ENCODE results near the gene FEZF2.

The FEZF2 gene

DNA sequence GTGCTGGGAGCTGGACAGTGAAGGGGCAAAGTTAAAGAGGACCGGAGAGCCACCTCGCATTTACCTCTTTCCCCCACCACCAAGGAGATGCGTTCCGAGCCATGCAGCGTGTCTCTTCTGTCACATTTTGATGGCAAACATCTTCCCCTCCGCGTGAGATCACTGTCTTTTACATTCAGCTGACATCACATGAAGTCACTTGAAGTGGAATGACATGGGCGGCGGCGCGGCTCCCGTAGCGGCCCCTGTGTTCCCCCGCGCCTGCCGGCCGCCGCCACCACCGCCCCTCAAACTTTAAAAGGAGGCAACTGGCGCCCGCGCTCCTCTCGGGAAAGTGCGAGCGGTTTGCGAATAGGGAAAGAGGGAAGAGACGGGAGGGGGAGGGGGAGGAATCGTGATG lies at the start of gene FEZF2:
FEZF2 (minus strand) TSS at position 336 of the 400 bp plus-strand sequence. CDS start 682 bp downstream, outside the sequence.
- no peak for DNase-seq

DNA sequence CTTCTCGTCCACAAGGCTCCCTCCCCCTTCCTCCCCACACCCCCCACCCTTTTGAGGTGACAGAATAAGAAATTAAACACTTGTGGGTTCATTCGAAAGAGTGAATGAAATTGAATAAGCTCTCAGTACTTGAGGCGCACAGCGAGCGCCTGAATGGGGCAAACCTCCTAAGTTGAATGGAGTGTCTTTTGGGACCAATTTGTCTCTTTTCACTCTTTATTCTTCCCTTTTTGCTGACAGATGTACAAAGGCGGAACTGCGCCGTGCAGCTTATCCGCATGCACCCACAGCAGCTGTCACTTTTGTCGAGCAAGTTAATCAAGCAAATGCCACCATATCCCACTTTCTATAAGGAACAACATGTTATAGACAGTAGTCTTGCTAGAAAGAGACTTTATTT lies 47.9 kb upstream of the FEZF2 start:
- no peak for DNase-seq

DNA sequence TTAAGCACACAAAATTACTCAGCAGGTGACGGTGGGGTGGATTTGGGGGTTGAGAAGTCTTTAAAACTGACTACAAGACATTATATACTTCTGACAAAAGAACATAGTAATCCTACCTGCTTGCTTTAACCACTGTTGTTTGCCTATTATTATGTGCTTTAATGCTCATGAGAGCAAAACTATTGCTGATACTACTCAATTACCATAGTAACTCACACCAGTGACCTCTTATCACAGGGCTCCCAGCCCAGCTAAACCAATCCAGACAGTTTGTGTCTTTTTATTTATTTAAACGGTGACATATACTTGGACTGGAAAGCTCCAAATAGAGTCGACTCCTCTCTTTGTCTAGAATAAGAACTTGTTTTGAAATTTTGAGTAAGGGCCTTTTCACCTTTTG lies 42.8 kb upstream of the FEZF2 start:
- no peak for DNase-seq

DNA sequence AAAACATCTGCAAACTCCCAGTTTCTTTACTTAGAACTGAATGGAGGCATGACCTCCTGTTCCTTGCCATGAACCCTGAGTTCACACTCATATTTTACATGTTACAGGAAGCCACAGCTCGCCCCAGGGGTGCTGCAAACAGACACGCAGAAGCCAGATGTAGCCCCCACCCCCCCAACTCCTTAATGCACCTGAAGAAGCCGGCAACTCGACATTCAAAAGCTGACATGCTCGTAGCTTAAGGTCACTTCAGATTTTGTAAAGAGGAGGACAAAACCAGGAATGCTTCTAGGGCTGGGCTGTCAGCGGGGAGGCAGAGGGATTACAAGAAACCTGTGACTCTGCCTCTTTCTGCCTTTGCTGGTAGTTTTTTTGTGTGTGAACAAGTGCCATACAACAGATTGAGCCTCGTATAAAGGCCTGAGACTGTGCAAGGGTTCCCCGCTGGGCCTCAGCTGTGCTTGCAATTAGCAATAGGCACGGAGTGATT lies 42.0 kb upstream of the FEZF2 start:
- no peak for DNase-seq

DNA sequence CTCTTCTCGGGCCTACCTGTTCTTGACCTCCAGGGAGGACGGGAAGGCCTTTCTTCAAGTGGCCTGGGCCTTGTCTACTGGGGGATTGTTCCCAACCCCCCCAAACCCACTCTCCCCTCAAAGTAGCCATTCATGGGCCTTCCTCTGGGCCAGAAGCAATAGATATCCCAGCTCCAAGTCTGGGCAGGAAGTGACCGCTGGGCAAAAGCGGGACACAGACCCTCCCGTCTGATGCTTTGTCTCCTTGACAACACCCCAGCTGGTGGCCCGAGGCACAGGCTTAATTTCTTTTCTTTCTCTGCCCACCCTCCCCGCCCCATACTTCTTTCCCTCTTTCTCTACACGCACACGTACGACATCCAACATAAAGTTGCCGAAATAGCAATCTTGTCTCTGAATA lies 41.4 kb upstream of the FEZF2 start:
- DNase-seq = no peak

DNA sequence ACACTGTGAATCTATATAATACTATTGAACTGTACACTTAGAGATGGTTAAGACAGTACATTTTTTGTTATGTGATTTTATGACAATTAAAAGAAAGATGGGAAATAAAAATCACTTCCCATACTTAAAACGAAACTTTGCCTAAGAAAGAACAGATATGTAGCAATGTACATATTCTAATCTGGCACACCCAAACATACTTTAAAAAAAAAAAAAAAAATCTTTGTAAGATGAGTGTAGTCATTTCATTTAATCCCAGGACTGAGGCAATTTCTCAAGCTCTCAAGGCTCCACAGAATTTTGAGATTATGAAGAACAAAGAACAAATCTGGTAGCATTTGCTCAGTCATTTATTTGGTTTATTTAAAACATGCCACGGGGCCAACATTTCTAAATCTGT lies 40.3 kb upstream of the FEZF2 start:
- DNase-seq = no peak

DNA sequence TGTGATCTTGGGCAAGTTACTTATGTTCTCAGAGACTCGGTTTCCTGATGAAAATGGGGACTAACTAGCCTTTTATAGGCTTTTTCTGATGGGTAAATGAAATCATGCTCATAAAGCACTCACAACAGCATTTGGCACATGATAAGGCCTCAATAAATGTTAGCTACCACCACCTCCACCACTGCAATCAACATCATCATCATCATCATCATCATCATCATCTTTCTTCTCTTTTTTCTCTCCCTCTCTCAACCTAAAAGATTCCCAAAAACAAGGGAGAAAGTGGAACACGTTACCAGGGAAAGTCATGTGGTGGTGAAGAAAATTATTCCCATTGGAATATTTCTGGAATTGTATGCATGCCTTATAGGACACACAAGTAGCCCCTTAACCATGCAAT lies 33.6 kb upstream of the FEZF2 start:
- DNase-seq = no peak

DNA sequence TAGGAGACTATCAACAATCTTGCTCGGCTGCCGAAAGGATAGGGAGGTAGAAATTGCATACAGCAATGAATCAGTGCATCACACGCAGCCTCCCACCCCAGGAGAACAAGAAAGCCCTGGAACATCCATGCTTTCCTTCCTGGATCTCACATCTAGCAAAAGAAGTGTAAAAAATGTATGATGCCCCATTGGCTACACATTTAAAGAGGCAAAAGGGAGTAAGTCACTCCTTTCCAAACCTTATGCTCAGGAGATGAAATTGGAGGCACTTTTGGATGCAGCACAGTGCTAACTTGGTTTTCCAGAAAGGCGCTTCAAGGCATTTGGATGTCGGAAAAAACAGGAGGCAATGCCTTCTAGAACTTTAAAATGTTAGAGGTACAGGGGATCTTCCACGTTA lies 32.2 kb upstream of the FEZF2 start:
- no peak for DNase-seq

DNA sequence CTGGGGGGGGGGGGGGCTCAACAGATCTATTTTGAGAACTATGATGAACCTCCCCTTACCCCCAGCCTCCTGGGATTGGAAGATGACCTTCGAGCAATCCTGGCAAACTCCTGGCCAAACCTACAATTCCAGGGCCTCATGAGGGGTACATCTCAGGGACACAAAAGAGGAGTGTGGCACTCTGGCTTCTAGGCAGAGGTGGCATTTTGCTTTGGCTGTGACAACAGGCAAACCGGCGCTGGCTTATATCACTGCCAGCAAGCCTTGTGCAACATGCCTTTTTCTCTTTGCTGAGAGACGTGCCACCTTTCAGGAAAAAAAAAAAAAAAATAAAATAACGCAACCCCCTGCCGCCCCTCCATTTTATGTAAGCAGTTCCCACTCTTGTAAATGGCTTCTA lies 31.8 kb upstream of the FEZF2 start:
- no peak for DNase-seq

DNA sequence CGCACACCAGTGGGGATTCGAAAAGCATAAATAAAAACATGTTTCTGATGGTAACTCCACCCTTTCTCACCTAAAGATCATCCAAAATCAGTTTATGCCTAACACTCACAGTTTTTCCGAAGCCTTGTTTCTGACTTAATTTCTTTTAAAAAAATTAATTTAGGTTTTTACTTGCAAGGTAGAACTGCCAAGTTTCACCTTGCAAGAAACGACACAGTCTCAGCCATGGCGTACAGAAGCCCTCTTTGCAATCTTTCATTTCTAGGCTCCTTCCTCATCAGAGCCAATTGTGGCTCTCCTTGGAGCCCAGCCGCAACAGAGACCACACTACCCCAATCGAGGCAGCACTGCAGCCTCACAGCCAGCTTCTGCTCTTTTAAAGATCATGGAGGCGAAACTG lies 31.0 kb upstream of the FEZF2 start:
- DNase-seq = no peak

DNA sequence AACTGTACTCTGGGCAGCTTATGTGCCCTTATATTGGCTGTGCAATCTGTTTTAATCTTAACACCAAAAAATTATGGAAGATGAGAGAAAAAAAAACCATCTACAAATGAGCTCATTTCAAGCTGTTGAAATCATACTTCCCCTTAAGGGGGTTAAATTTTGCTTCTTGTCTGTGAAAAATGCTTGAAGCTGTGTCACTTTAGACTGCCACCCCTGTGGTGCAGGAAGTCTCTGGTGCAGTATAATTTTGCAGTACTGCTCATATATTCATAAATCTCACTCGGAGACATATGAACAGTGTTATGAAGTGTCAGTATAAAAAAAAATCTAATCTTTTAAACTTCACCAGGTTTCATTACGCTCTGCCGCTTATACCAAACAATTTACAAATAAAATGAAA lies 30.4 kb upstream of the FEZF2 start:
- DNase-seq = no peak

DNA sequence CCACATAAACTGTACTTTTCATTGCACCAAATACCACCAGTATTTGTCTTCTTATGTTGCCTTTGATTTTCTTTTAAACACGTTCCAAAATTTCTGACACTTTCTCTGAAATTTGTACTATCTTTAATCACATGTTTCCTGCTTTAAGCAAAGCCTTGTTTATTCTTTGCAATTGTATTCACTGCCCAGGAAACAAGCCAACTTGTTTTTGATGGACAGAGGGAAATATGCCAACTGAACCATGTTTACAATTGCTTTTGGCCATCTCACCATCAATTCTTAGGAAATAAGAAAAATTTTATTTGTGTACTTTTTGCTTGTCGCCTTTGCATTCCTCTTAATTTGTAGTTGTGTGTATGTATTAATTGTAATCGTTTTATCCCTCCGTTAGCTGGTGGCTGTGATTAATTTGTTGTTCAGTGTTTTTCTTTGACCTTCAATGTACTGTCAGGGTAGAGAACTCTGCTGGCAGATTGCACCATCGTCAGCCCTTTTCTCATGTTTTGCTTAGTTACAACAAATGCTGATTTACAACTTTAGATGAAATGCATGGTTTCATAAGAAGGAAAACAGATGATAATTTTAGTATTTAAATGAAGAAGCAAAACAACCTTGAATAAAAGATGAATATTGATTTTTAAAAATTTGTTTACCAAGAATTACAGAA lies 19.4 kb upstream of the FEZF2 start:
- no peak for DNase-seq

DNA sequence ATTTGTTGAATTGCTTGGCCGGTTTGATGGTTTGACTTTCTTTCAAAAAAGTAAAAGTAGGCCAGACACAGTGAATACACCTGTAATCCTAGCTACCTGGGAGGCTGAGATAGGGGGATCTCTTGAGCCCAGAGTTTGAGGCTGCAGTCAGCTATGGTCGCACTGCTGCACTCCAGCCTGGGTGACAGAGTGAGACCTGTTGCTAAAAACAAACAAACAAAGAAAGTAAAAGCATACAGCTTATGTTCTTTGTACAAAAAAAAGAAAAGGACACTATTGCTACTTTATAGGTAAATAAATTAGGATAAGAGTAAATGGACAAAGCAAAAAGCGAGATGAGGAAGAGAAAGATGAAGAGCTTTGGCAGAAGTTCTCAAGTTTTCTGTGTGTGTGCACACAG lies 13.9 kb upstream of the FEZF2 start:
- DNase-seq = no peak

DNA sequence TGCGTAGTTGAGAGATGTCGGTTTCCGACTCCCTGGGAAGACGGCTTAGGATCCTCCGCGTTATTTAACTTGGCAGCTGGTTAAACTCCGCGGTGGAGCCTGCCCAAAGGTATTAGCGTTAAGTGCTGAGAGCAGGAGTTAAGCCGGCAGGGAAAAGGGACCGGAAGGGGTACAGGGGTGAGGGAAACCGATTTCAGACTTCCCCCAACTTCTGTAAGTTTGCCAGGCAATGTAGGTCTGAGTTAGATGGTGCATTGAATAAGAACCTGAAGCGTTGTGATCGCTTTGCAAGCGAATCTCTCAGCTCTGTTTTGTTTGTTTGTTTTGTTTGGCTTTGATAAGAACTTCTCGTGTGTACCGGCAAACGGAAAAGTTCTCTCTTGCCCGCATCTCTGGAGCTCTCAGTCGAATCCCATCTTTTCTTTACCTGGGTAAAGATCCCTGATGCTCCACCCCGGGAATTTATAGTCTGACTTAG lies 6.0 kb upstream of the FEZF2 start:
- DNase-seq = no peak

DNA sequence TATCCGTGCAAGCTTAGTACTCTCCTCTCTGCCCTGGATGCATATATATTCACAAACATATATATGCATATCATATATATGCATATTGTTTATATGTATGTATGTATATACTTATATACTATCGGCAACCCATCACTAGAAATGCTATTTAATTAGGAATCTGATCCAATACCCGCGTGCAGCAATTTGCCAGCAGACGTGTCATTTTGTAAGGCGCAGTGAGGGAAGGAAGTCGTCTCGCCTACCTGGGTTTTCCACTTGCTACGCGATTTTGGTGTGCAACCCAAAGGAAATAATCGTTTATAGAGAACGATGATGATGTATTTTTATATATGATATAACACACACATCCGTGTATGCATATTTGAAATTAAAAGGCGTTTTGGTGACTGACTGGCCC lies 5.6 kb upstream of the FEZF2 start:
- DNase-seq = no peak

DNA sequence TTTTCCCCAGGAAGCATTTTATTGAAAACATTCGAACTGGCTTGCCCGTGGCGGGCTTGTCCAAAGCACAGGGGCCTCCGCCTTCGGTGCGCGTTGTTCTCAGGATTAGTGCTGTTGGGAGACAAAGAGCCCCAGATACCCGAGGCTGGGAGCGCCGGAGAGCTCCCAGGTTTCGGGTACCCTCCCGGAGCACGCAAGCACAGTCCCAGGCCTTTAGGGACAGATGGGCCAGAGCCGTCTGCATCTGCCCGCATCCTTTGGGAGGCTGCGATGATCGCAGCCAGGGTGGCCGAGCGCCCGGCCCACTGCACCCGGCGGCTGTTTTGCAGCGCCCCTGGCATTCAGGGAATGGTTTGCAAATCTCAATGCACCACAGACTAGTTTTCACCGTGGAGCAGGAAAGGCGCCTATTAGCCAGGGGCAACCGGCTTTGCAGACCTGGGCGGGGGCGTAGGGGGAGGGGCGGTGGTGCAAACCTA lies 5.0 kb upstream of the FEZF2 start:
- no peak for DNase-seq

DNA sequence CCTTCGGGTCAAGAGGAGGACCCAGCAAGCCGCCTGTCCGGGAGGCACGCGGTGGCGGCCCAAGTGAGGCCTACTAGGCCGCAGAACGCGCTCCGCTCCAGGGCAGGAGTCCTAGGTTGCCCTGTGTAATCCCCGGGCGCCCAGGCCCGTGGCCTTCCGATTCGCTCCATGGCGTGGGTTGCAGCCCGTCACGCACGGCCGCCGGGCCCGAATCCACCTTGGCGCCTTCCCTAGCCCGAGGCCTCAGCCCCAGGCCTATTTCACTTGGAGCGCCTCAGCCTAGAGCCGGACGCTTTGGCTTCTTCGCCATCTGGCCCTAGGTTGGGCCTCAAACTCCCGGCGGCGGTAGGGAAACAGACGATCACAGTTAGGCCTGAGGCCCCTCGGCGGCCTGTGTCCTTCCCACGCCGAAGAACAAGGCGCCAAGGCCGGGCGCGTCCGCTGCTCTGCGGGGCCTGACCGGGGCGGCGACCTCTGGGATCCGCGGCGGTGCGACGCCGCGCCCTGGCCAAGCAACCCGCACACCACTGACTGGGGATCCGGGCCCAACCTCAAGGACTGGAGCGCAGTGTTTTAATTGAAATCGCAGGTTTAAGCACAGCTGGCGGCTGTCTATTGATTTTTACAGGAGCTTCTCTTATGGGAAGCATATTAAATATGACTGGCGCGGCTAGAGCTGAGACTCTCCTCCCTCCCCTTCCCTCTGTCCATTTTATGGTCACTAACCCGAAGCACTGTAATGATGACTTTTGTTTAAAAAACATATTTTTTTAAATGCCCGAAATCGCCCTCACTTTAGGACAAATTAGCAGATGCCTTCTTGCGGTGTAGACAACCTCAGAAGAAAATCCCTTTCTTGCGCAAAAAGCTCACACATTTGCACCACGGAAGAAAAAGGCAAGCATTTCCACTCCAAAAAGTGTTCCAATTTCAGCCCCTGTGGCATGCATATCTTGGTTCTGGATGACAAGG lies 3.8 kb upstream of the FEZF2 start:
- DNase-seq = no peak

DNA sequence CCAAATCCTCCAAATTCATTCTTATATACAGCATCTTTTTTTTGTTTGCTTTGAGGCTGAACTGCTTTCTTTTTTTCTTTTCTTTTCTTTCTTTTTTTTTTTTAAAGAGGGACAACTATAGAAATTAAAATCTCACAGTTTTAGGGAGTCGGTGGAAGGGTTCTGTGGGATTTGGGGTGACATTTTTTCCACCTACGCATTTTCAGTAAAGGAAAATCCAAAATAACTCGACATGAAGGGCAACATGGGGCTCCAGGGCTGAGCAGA lies 3.0 kb upstream of the FEZF2 start:
- DNase-seq = no peak

DNA sequence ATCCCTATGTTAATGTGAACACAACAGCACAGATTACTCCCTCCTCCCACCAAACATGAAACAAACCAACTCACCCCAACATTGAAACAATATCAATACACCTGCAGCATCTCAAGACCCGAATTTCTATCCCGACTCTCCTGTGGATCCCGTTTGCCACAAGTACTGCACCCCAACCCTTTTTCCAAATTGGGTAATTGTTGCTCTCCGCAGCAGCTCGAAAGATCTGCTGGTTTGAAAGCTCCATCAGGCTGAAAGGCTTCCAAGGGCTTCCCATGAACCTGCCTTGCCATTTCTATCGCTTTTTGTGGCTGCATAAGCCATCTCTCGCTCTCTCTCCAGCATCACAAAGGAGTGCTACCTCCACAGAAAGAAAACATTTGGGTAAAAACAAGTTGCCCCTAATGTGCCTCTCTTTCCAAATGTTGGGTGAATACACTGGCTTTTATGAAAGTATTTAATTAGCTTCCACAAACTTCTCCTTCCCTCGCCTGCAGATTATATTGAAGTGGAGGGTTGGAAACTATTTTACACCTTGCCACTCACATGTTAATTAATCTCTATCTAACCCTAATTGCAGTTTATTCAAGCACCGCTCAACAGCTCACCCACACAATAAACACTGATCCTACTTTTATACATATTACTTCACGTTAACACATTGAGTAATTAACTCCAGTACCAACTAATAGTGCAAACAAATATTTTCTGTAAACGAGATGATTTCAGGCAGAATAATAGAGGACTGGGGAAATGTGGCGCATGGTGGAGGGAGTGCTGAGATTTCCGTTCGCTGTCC lies 2.5 kb upstream of the FEZF2 start:
- no peak for DNase-seq

DNA sequence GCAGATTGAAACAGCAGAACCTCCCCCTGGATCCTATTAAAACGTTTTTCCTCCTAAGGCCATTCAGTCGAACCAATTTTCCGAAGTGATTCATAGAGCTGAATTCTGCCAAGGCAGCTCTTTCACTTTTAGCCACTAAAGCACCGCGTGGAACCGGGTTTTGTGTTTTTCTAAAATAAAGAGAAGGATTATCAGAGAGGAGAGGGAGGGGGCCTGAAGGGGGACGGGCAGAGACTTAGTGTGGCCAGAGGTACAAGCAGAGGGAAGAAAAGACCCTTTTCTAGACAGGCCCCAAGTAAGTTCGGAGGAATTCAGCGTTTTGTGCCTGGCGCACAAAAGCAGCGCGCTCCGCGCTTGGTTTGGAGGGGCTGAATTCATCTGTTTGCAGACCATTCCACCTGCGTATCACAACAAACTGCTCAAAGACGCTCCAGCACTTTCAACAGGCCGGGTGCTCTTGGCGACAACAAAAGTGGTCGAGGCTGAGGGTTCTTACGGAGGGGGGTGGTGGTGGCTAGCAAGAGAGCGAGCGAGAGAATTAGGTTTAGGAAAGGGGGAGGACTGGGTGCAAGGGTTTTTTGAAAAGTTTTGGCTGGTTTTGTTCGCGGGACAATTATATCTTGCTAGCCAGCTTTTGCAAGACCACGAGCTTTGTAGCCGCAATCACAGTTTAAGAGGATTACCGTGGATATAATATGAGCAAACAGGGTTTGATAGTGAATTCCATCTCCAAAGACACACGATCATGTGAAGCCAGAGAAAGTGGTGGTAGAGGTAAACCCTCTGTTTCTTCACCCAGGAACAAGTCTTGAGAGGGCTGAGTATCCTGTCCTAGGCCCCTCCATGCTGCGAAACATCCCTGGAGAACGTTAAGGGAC lies 1.2 kb upstream of the FEZF2 start:
- DNase-seq = no peak

DNA sequence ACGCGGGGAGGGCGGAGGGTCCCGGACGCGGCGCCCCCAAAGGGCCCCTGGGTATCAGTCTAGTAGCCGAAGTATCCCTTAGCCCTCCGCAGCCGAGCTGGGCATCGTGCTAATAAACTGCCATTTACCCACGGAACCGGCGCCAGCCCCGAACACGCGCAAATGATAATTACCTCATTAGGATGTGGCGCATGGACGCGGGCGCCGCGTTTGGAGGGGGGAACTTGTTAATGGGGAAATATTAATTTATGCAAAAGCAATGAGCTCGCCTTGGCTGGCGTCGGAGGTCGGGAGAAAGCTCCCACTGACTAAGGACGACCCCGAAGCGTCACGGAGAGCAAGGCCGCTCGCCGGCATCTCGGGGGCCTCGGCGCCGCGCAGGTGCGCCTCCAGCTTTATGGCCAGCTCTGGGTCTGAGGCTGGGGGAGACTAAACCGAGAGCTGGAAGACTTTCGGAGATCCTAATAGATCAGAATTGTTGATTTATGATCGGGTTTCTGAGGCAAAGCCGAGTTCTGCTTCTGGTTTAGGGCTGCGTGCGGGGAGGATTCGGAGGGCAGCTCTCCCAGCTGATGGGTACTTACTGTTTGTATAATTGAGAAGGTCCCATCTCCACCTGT lies 474 bp upstream of the FEZF2 start:
- DNase-seq = no peak

DNA sequence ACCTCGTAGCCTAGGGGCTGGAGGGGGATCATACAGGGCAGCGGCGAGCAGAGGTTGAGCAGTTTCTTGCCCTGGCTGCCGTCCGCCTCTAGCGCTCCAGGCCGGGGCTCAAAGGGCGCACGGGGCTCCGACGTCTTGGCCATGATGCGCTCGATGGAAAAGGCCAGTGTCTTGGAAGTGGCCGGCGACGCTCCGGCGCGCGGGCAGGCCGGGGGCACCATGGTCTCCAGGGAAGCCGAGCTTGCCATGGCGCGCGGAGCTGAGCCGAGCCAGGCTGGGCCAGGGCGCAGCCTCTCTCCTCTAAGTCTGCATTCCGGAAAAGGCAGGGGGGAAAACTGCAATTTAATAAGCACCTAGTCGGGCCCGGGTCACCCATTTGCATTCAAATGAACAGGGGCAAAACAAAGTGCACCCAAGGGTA lies 719 bp downstream of the FEZF2 start:
- DNase-seq = no peak

Measured in SW 1271 (cell line).